HepG2 (cell line): ENCODE results near the gene EPDR1. TPM values are rescaled to one million over a fixed set of nuclear protein-coding genes. Genes with fewer than 3 reads are reported as not detected.

Experiments
- AGO1 ChIP-seq: fragments of 200-400 bp; formaldehyde crosslinking; IDR thresholded peaks from 2 replicates; pipeline ENCODE4 v1.6.1; 2017; ENCODE audit warnings: mild to moderate bottlenecking, low read depth, low read length, moderate library complexity; ENCODE audit not compliant: poor library complexity, severe bottlenecking
- CENPX ChIP-seq: sonication (generic); formaldehyde crosslinking; IDR thresholded peaks from 2 replicates; pipeline ENCODE4 v1.9.0; 2021; ENCODE audit warnings: mild to moderate bottlenecking, missing genetic modification reagents, moderate library complexity
- DPF2 ChIP-seq: sonication (generic); formaldehyde crosslinking; IDR thresholded peaks from 2 replicates; pipeline ENCODE4 v1.4.0; 2020; ENCODE audit warnings: mild to moderate bottlenecking, low read depth, missing genetic modification reagents, borderline replicate concordance
- FOXA1 ChIP-seq, 2 experiments: fragments of 450-650 bp in 1 of 2; sonication (generic) in 1 of 2; formaldehyde crosslinking in 1 of 2; IDR thresholded peaks; 2 replicates each; pipeline versions ENCODE4 v1.4.0 to v1.6.1; 2016 to 2020; ENCODE audit warnings: missing genetic modification reagents in 1 of 2
- FOXP4 ChIP-seq: sonication (generic); formaldehyde crosslinking; IDR thresholded peaks from 2 replicates; pipeline ENCODE4 v1.4.0; 2020; ENCODE audit warnings: missing genetic modification reagents
- KLF15 ChIP-seq: sonication (generic); formaldehyde crosslinking; IDR thresholded peaks from 2 replicates; pipeline ENCODE4 v1.8.1; 2023; ENCODE audit warnings: borderline replicate concordance, mild to moderate bottlenecking, inconsistent platforms, missing genetic modification reagents, mixed read lengths
- PAXIP1 ChIP-seq: sonication (generic); formaldehyde crosslinking; conservative IDR thresholded peaks from 2 replicates; pipeline ENCODE4 v1.4.0; 2020; ENCODE audit warnings: mild to moderate bottlenecking, missing genetic modification reagents, moderate library complexity
- SUZ12 ChIP-seq: fragments of 150-350 bp; IDR thresholded peaks from 2 replicates; pipeline ENCODE4 v1.6.1; 2014; ENCODE audit warnings: low read depth, low read length
- TOPORS ChIP-seq: sonication (generic); formaldehyde crosslinking; IDR thresholded peaks from 2 replicates; pipeline ENCODE4 v1.8.0; 2023; ENCODE audit warnings: mild to moderate bottlenecking, missing genetic modification reagents
- ZBTB25 ChIP-seq: IDR thresholded peaks from 2 replicates; pipeline ENCODE4 v1.6.1; 2018; ENCODE audit warnings: missing genetic modification reagents
- ZBTB3 ChIP-seq: sonication (generic); formaldehyde crosslinking; IDR thresholded peaks from 2 replicates; pipeline ENCODE4 v1.4.0; 2020; ENCODE audit warnings: low read depth, mild to moderate bottlenecking, moderate library complexity, missing genetic modification reagents, borderline replicate concordance
- ZKSCAN8 ChIP-seq: IDR thresholded peaks from 2 replicates; pipeline ENCODE4 v1.6.1; 2016; ENCODE audit warnings: borderline replicate concordance, missing genetic modification reagents, missing compliant biosample characterization
- ZNF333 ChIP-seq: sonication (generic); formaldehyde crosslinking; IDR thresholded peaks from 2 replicates; pipeline ENCODE4 v1.4.0; 2020; ENCODE audit warnings: mild to moderate bottlenecking, missing genetic modification reagents, borderline replicate concordance
- ZNF432 ChIP-seq: sonication (generic); formaldehyde crosslinking; IDR thresholded peaks from 2 replicates; pipeline ENCODE4 v1.5.0; 2020; ENCODE audit warnings: missing genetic modification reagents, mild to moderate bottlenecking, borderline replicate concordance
- ZNF451 ChIP-seq: sonication (generic); formaldehyde crosslinking; IDR thresholded peaks from 2 replicates; pipeline ENCODE4 v1.5.0; 2020; ENCODE audit warnings: mild to moderate bottlenecking, missing genetic modification reagents
- ZSCAN9 ChIP-seq: IDR thresholded peaks from 2 replicates; pipeline ENCODE4 v1.6.1; 2016; ENCODE audit warnings: borderline replicate concordance
- ZXDC ChIP-seq: sonication (generic); formaldehyde crosslinking; IDR thresholded peaks from 2 replicates; pipeline ENCODE4 v1.5.0; 2020; ENCODE audit warnings: mild to moderate bottlenecking, missing genetic modification reagents
- polyA plus RNA-seq, 8 experiments: library from polyadenylated mRNA; depleted of rRNA in 3 of 8; stranded (reverse) in 7 of 8; unstranded in 1 of 8; fragments of >200 nt; fragmentation: Illumina TruSeq in 4 of 8; extraction: Trizol in 4 of 8; gene quantifications; 2 replicates each; pipeline versions ENCODE4 v1.2.1 to v1.2.3, GENCODE V29; 2011 to 2016; ENCODE audit warnings: low read depth in 4 of 8, missing spikeins in 1 of 8, mixed read lengths in 1 of 8; ENCODE audit not compliant: insufficient read depth in 1 of 8
- total RNA-seq, 5 experiments: library from RNA; depleted of rRNA; stranded (reverse); fragments of >200 nt; fragmentation: Illumina TruSeq; extraction: Trizol; gene quantifications; 2 replicates each; pipeline ENCODE4 v1.2.3, GENCODE V29; 2016; ENCODE audit warnings: low read depth in 1 of 5

EPDR1 gene
- total and polyA plus RNA-seq, 2 of the 13 experiments (the other 11 are each of a cell fraction or from before 2014, with no cell fraction given) = 38.3 to 50.2 TPM

GRCh38 chr7:37920849-37921805, 687 bp downstream of the EPDR1 start (continued):
- no peak for TF ChIP-seq DPF2
- TF ChIP-seq CENPX = no peak
- TF ChIP-seq FOXA1 (IDR thresholded peaks at IDR 0.05) = no peak
- no peak for TF ChIP-seq FOXA1 (CRISPR knock-in tag; IDR thresholded peaks at IDR 0.05)
- 0 out of 2 replicates have a peak, but pooled peaks have one; percentile 41 for TF ChIP-seq ZKSCAN8 (CRISPR knock-in tag)
- 0 out of 2 replicates have a peak, but pooled peaks have one; percentile 16 for TF ChIP-seq ZSCAN9
- TF ChIP-seq ZBTB25 (CRISPR knock-in tag) = no peak
- TF ChIP-seq ZNF451 (CRISPR knock-in tag) = no peak
- TF ChIP-seq ZXDC = peak; percentile 60; the same call in 1 of the 2 replicates
- TF ChIP-seq SUZ12 = no peak
- no peak for TF ChIP-seq AGO1
- TF ChIP-seq TOPORS (CRISPR knock-in tag) = peak; percentile 55; the same call in 1 of the 2 replicates
- peak; percentile 85 for TF ChIP-seq ZBTB3 (CRISPR knock-in tag)
- peak; percentile 62 for TF ChIP-seq FOXP4
- no peak for TF ChIP-seq ZNF432
- no peak for TF ChIP-seq KLF15 (CRISPR knock-in tag)
- peak; percentile 51 for TF ChIP-seq PAXIP1 (CRISPR knock-in tag)
- no peak for TF ChIP-seq ZNF333 (CRISPR knock-in tag)
